Stimulated activated CD4-positive, alpha-beta T cell treated with anti-CD3 and anti-CD28 coated beads, Interleukin-15, amount 100 ng/mL, for 24 hours (primary cell): Measurements from ENCODE around the gene PDE8B.

ENCODE experiments used
- DNase-seq: peaks from one replicate; pipeline ENCODE4 v3.0.0-alpha.2; 2020

PDE8B gene

GRCh38 chr5:77192441-77193050 lies 17.9 kb upstream of the PDE8B start:
- no peak for DNase-seq

GRCh38 chr5:77194762-77195161 lies 15.7 kb upstream of the PDE8B start:
- no peak for DNase-seq

- no peak for DNase-seq
These were observed 12.5 kb upstream of the PDE8B start for GRCh38 chr5:77197840-77198554.

GRCh38 chr5:77200663-77201062 lies 9.8 kb upstream of the PDE8B start:
- DNase-seq: no peak

GRCh38 chr5:77202145-77202544 lies 8.3 kb upstream of the PDE8B start:
- DNase-seq: no peak

- DNase-seq: no peak
These were observed 5.5 kb upstream of the PDE8B start for GRCh38 chr5:77204967-77205366.

GRCh38 chr5:77208507-77209163 lies 1.8 kb upstream of the PDE8B start:
- no peak for DNase-seq

GRCh38 chr5:77209495-77210090 lies 887 bp upstream of the PDE8B start:
- no peak for DNase-seq

GRCh38 chr5:77210964-77211690 lies 647 bp downstream of the PDE8B start:
- DNase-seq: no peak

- no peak for DNase-seq
These were observed 1.2 kb downstream of the PDE8B start for GRCh38 chr5:77211691-77212047.

GRCh38 chr5:77213601-77214000 lies 3.1 kb downstream of the PDE8B start:
- DNase-seq: no peak

- DNase-seq: no peak
These were observed 3.7 kb downstream of the PDE8B start for GRCh38 chr5:77214151-77214550.

- DNase-seq: no peak
These were observed 7.8 kb downstream of the PDE8B start for GRCh38 chr5:77218263-77218662.

- no peak for DNase-seq
These were observed 10.6 kb downstream of the PDE8B start for GRCh38 chr5:77221115-77221514.

- no peak for DNase-seq
These were observed 12.2 kb downstream of the PDE8B start for GRCh38 chr5:77222722-77223121.

GRCh38 chr5:77223653-77224052 lies 13.2 kb downstream of the PDE8B start:
- no peak for DNase-seq

GRCh38 chr5:77224672-77225355 lies 14.3 kb downstream of the PDE8B start:
- no peak for DNase-seq

GRCh38 chr5:77225531-77225930 lies 15.1 kb downstream of the PDE8B start:
- DNase-seq: no peak

GRCh38 chr5:77229887-77230286 lies 19.4 kb downstream of the PDE8B start:
- DNase-seq: no peak

GRCh38 chr5:77230727-77231470 lies 20.4 kb downstream of the PDE8B start:
- no peak for DNase-seq

- no peak for DNase-seq
These were observed 21.1 kb downstream of the PDE8B start for GRCh38 chr5:77231471-77232138.
